ENCODE data around the gene MAD2L1BP. TPM values are rescaled to one million over a fixed set of nuclear protein-coding genes. Genes with fewer than 3 reads are reported as not detected.

Gene MAD2L1BP
- total and polyA plus RNA-seq, 2 of the 13 experiments (the other 11 are each of a cell fraction or from before 2014, with no cell fraction given): 54.2 to 55.5 TPM

DNA sequence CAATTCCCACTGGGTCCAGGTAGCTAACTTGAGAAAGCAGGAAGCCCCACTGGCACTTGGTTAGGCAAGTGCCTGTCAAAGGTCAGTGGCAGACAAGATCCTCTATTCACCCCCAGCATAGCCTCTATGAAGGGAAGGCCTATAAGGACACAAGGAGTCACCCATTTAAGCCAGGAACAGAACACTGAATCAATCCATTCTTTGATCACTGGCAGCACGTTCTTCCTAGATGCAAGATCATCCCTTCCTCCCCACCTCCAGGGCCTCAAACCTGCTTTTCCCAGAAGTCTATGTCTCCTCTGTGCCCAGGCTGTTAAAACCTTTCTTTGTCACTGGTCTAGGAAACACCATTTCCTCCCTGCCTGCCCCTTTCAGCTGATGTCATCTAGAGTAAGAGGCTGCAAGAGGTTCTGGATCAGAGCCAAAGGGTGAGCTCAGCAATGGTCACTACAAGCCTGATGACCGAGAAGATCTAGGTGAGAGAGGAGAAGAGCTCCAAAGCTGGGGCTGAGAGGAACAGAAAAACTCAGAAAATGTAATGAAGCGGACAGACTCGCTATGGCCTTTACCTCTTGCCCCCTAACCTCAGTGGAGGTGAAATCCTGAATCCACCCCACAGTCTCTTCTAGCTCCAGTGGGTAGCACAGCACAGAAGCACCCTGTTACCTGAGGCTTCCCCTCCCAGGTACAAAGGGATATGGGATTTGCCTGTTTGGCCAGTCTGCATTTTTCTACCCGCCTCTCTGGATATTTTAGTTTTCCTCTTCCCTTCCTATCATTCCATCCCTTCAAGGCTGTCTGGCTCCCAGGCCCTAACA is 8.4 kb upstream of the MAD2L1BP start (continued):
- TF ChIP-seq NR2C2 (CRISPR knock-in tag; IDR thresholded peaks at IDR 0.05; ENCODE audit: borderline replicate concordance): peak; percentile 83
- TF ChIP-seq CEBPB (IDR thresholded peaks at IDR 0.05; ENCODE audit: borderline replicate concordance, low read depth, low read length): peak; percentile 80
- TF ChIP-seq, protein P1, sequence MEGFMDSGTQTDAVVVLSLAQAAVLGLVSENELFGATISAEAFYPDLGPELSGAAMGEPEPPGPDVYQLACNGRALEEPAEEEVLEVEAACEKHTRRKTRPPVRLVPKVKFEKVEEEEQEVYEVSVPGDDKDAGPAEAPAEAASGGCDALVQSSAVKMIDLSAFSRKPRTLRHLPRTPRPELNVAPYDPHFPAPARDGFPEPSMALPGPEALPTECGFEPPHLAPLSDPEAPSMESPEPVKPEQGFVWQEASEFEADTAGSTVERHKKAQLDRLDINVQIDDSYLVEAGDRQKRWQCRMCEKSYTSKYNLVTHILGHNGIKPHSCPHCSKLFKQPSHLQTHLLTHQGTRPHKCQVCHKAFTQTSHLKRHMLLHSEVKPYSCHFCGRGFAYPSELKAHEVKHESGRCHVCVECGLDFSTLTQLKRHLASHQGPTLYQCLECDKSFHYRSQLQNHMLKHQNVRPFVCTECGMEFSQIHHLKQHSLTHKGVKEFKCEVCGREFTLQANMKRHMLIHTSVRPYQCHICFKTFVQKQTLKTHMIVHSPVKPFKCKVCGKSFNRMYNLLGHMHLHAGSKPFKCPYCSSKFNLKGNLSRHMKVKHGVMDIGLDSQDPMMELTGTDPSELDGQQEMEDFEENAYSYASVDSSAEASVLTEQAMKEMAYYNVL (CRISPR knock-in tag; IDR thresholded peaks at IDR 0.05; ENCODE audit: borderline replicate concordance): peak; percentile 44; the same call in 1 of the 2 replicates
- TF ChIP-seq KDM4B (CRISPR knock-in tag; IDR thresholded peaks at IDR 0.05): peak; percentile 9; the same call in 1 of the 2 replicates
- TF ChIP-seq NFIB (CRISPR knock-in tag; IDR thresholded peaks at IDR 0.05; ENCODE audit: borderline replicate concordance): 0 out of 2 replicates have a peak, but pooled peaks have one; percentile 53
- TF ChIP-seq, protein P2, sequence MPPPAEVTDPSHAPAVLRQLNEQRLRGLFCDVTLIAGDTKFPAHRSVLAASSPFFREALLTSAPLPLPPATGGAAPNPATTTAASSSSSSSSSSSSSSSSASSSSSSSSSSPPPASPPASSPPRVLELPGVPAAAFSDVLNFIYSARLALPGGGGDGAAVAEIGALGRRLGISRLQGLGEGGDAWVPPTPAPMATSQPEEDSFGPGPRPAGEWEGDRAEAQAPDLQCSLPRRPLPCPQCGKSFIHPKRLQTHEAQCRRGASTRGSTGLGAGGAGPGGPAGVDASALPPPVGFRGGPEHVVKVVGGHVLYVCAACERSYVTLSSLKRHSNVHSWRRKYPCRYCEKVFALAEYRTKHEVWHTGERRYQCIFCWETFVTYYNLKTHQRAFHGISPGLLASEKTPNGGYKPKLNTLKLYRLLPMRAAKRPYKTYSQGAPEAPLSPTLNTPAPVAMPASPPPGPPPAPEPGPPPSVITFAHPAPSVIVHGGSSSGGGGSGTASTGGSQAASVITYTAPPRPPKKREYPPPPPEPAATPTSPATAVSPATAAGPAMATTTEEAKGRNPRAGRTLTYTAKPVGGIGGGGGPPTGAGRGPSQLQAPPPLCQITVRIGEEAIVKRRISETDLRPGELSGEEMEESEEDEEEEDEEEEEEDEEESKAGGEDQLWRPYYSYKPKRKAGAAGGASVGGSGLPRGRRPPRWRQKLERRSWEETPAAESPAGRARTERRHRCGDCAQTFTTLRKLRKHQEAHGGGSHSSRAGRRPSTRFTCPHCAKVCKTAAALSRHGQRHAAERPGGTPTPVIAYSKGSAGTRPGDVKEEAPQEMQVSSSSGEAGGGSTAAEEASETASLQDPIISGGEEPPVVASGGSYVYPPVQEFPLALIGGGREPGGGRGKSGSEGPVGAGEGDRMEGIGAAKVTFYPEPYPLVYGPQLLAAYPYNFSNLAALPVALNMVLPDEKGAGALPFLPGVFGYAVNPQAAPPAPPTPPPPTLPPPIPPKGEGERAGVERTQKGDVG (CRISPR knock-in tag; IDR thresholded peaks at IDR 0.05; ENCODE audit: borderline replicate concordance): peak; percentile 43; the same call in 1 of the 2 replicates
- TF ChIP-seq, protein P3, sequence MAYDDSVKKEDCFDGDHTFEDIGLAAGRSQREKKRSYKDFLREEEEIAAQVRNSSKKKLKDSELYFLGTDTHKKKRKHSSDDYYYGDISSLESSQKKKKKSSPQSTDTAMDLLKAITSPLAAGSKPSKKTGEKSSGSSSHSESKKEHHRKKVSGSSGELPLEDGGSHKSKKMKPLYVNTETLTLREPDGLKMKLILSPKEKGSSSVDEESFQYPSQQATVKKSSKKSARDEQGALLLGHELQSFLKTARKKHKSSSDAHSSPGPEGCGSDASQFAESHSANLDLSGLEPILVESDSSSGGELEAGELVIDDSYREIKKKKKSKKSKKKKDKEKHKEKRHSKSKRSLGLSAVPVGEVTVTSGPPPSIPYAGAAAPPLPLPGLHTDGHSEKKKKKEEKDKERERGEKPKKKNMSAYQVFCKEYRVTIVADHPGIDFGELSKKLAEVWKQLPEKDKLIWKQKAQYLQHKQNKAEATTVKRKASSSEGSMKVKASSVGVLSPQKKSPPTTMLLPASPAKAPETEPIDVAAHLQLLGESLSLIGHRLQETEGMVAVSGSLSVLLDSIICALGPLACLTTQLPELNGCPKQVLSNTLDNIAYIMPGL (CRISPR knock-in tag; IDR thresholded peaks at IDR 0.05; ENCODE audit: borderline replicate concordance in 1 of 2, low read depth in 1 of 2): 0 out of 4 replicates have a peak, but pooled peaks of 1 of the 2 experiments have one; percentile 45
- TF ChIP-seq, protein P4, sequence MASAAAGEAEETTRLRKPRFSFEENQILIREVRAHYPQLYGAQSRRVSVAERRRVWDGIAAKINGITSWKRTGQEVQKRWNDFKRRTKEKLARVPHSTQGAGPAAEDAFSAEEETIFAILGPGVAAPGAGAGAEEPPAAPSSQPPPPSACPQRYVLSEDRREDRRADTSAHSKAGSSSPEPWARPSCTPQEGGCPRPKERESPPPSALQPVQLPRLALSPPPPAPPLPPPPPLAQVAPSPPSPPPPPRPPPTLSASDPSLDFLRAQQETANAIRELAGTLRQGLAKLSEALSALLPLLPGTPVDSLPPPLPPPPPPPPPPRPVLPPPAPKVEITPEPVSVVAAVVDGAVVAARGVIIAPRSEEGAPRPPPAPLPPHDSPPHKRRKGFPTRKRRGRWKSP (CRISPR knock-in tag; IDR thresholded peaks at IDR 0.05): 0 out of 2 replicates have a peak, but pooled peaks have one; percentile 16
- TF ChIP-seq, protein P5, sequence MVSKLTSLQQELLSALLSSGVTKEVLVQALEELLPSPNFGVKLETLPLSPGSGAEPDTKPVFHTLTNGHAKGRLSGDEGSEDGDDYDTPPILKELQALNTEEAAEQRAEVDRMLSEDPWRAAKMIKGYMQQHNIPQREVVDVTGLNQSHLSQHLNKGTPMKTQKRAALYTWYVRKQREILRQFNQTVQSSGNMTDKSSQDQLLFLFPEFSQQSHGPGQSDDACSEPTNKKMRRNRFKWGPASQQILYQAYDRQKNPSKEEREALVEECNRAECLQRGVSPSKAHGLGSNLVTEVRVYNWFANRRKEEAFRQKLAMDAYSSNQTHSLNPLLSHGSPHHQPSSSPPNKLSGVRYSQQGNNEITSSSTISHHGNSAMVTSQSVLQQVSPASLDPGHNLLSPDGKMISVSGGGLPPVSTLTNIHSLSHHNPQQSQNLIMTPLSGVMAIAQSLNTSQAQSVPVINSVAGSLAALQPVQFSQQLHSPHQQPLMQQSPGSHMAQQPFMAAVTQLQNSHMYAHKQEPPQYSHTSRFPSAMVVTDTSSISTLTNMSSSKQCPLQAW (CRISPR knock-in tag; IDR thresholded peaks at IDR 0.05): 0 out of 2 replicates have a peak, but pooled peaks have one; percentile 48
- TF ChIP-seq GATAD2A (CRISPR knock-in tag; IDR thresholded peaks at IDR 0.05): peak; percentile 76
- TF ChIP-seq GATAD1 (CRISPR knock-in tag; IDR thresholded peaks at IDR 0.05): peak; percentile 38; the same call in 1 of the 2 replicates
